AG04449 (cell line): ENCODE measurements around the gene MSH5.
A peak's percentile ranks its signal among the peaks of the same experiment; 100 is the strongest.
"Not testable (repeated sequence)": the region's sequence is repeated elsewhere in the genome, so short reads cannot be mapped to it uniquely, and the experiment has no call there.

Experiments
- CTCF ChIA-PET: fragments of 350-600 bp; formaldehyde crosslinking; extraction: SDS; loops from one replicate; lab custom pipeline; 2021; ENCODE audit warnings: antibody characterized with exemption; lab: Yijun Ruan, JAX
- POLR2A ChIA-PET: fragments of 400-600, 350-600 bp; formaldehyde crosslinking; extraction: SDS; loops from one replicate; lab custom pipeline; 2020; ENCODE audit warnings: antibody characterized with exemption, inconsistent platforms; lab: Yijun Ruan, JAX
- DNase-seq: peaks from one replicate; pipeline ENCODE4 v3.0.0-alpha.2; 2010; ENCODE audit warnings: low read depth, low spot score
- H3K4me3 ChIP-seq: 2 replicates; pipeline ENCODE4 v1.5.1; 2011; ENCODE audit warnings: low read depth, mild to moderate bottlenecking, control low read depth, low read length
- CTCF ChIP-seq: IDR thresholded peaks from one replicate; pipeline ENCODE4 v1.5.1; 2011; ENCODE audit warnings: mild to moderate bottlenecking, moderate library complexity, low read length, control low read depth, inconsistent platforms; ENCODE audit not compliant: insufficient read depth; ENCODE audit errors: missing control alignments

Gene MSH5

GRCh38 chr6:31797588-31797987 is 57.8 kb downstream of the MSH5 start:
- CTCF ChIA-PET = interaction anchor here (1.6 to 5.3 kb wide), 2 partner anchors 8 to 41 kb away, joined by 4 to 57 read pairs; partner anchors contain the start of gene LSM2
- TF ChIP-seq CTCF = no peak
- H3K4me3 ChIP-seq = no peak overlapping the region
- POLR2A ChIA-PET = no interaction called here
- DNase-seq = no peak

- TF ChIP-seq CTCF = no peak
- DNase-seq = no peak
- ChIA-PET POLR2A (interaction anchor here (1.6 kb wide), 1 partner anchor 15 kb away, joined by 8 read pairs; the partner anchor contains the start of genes HSPA1A and HSPA1L), CTCF (interaction anchor here (1.2 to 3.4 kb wide), 4 partner anchors 8 to 153 kb away, joined by 4 to 14 read pairs (median 6); no protein-coding TSS in a partner anchor)
- H3K4me3 ChIP-seq = no peak overlapping the region
Measured at GRCh38 chr6:31799781-31800180, 60.0 kb downstream of the MSH5 start.

- DNase-seq, H3K4me3 ChIP-seq: not testable (repeated sequence)
- CTCF ChIA-PET = interaction anchor here (1.4 to 3.4 kb wide), 2 partner anchors 10 to 13 kb away, joined by 3 to 14 read pairs; no protein-coding TSS in a partner anchor
- POLR2A ChIA-PET = interaction anchor here (0.9 kb wide), 1 partner anchor 14 kb away, joined by 3 read pairs; the partner anchor contains the start of genes HSPA1A and HSPA1L
Measured at GRCh38 chr6:31801031-31801927, 61.5 kb downstream of the MSH5 start.

DNA sequence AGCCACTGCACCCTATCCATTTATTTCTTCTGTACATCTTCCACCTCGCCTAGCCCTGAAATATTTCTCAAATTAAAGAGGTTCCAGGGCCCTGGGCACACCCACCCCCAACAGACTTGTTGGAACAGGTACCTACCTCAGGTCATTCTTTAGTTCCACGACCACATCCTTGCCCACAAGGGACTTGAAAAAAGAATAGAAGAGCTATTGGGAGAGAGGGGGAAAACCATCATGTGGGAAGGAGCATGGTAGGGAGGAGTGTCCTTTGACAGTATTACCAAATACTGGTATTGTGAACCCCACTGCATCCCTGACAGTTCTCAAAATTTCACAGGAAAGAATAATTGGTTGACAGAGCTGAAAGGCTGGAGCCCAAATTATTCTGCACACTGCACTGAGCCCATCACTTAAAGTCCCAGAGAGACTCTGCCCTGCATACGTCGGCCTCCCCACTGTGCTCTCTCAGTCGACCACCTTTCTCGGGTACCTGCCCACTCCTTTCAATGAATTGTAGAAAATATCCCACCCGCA is 66.2 kb downstream of the MSH5 start:
- H3K4me3 ChIP-seq = peak overlapping the region; percentile 83
- TF ChIP-seq CTCF = no peak
- POLR2A ChIA-PET = interaction anchor here (0.8 to 2.4 kb wide), 8 partner anchors 9 to 76 kb away, joined by 3 to 27 read pairs (median 6); partner anchors contain the start of genes DDAH2, HSPA1A, HSPA1B and HSPA1L
- CTCF ChIA-PET = interaction anchor here (1.0 to 5.0 kb wide), 10 partner anchors 11 to 82 kb away, joined by 3 to 57 read pairs (median 6); partner anchors contain the start of gene VARS1
- no peak for DNase-seq

DNA sequence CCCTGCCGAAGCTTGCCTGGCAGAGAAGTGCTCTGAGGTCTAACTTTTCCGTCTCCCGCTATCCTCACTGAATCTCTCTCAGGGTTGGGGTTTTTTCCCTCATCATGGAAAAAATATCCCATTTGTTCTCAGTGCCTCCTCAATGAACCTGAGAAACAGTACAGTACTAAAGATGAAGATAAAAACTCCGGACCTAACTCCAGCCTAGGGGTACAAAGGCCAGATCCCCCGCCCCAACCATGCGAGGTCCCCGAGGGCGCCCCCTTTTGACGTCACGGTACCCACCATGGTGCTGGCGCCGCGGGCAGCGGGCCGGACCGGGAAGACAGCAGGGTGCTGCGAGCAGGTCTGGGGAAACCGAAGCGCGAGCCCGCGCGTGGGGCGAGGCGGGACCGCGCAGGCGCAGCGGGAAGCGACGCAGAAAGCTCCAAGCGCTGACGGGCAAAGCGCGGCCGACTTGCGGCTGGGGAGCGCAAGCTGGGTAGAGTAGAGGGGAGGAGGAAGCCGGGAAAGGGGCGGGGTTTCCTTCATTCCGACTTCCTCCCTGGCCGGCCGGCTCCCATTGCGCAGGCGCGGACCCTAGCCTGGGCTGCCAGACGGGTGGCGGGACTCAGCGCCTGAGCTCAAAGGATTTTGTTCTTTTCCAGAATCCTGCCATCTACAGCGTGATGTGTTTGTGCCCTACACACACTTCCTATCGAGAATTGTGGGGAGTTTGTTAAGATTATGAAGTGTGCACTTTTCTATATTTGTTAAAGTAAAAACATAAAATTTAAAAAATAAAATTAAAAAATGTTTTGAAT is 66.9 kb downstream of the MSH5 start, which contains the start of gene LSM2:
TSS of gene LSM2 (minus strand) at position 497 of the 803 bp plus-strand sequence. CDS start at position 288, 209 bp downstream.
- ChIA-PET CTCF (interaction anchor here (0.6 to 5.0 kb wide), 17 partner anchors 11 to 146 kb away, joined by 3 to 57 read pairs (median 4); partner anchors contain the start of gene VARS1), POLR2A (interaction anchor here (0.6 to 2.4 kb wide), 13 partner anchors 8 to 154 kb away, joined by 3 to 27 read pairs (median 5); partner anchors contain the start of genes BAG6, C6orf47, DDAH2 and HSPA1A)
- peak within 1 kb of the TSS; percentile 83 for H3K4me3 ChIP-seq
- peak; percentile 67 for DNase-seq
- peak; percentile 44 for TF ChIP-seq CTCF

DNA sequence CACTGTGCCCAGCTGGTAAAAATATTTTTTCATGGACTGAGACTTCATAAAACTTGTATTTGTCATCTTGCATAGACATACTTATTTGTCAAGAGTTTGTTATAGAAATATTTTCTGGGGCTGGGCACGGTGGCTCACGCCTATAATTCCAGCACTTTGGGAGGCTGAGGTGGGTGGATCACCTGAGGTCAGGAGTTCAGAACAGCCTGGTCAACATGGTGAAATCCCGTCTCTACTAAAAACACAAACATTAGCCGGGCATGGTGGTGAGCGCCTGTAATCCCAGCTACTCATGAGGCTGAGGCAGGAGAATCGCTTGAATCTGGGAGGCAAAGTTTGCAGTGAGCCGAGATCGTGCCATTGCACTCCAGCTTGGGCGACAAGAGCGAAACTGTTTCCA is 68.8 kb downstream of the MSH5 start:
- DNase-seq, POLR2A ChIA-PET, H3K4me3 ChIP-seq: not testable (repeated sequence)
- CTCF ChIA-PET = interaction anchor here (0.8 to 1.1 kb wide), 3 partner anchors 12 to 78 kb away, joined by 3 to 4 read pairs (median 3); no protein-coding TSS in a partner anchor
